HG03558 (cell line): Measurements from ENCODE around the gene ZSWIM5.
"Not testable (repeated sequence)": the region's sequence is repeated elsewhere in the genome, so short reads cannot be mapped to it uniquely, and the experiment has no call there.

Experiments
- ATAC-seq: cut with Tn5 transposase; IDR thresholded peaks from one replicate; pipeline ENCODE4 v1.9.1; 2021; ENCODE audit warnings: moderate number of reproducible peaks; ENCODE audit not compliant: unreplicated experiment; ENCODE audit errors: extremely low read depth

Gene ZSWIM5

GRCh38 chr1:45205011-45205909 lies 1.1 kb downstream of the ZSWIM5 start:
- ATAC-seq = no peak

- no peak for ATAC-seq
Measured at GRCh38 chr1:45200906-45201500, 5.4 kb downstream of the ZSWIM5 start.

GRCh38 chr1:45200435-45200834 lies 6.0 kb downstream of the ZSWIM5 start:
- ATAC-seq = no peak

- no peak for ATAC-seq
Measured at GRCh38 chr1:45198185-45198584, 8.2 kb downstream of the ZSWIM5 start.

GRCh38 chr1:45196863-45197262 lies 9.5 kb downstream of the ZSWIM5 start:
- no peak for ATAC-seq

GRCh38 chr1:45191418-45191783 lies 15.0 kb downstream of the ZSWIM5 start:
- ATAC-seq = no peak

- no peak for ATAC-seq
Measured at GRCh38 chr1:45187725-45188124, 18.7 kb downstream of the ZSWIM5 start.

- ATAC-seq = not testable (repeated sequence)
Measured at GRCh38 chr1:45179918-45180519, 26.4 kb downstream of the ZSWIM5 start.

- ATAC-seq = no peak
Measured at GRCh38 chr1:45177452-45177851, 29.0 kb downstream of the ZSWIM5 start.

GRCh38 chr1:45172764-45173163 lies 33.6 kb downstream of the ZSWIM5 start:
- ATAC-seq = no peak

- ATAC-seq = no peak
Measured at GRCh38 chr1:45172005-45172404, 34.4 kb downstream of the ZSWIM5 start.

GRCh38 chr1:45171575-45171974 lies 34.8 kb downstream of the ZSWIM5 start:
- ATAC-seq = no peak

- no peak for ATAC-seq
Measured at GRCh38 chr1:45170151-45170742, 36.2 kb downstream of the ZSWIM5 start.

- ATAC-seq = not testable (repeated sequence)
Measured at GRCh38 chr1:45167947-45168346, 38.5 kb downstream of the ZSWIM5 start.

GRCh38 chr1:45164307-45164706 lies 42.1 kb downstream of the ZSWIM5 start:
- ATAC-seq = not testable (repeated sequence)

GRCh38 chr1:45163111-45163510 lies 43.3 kb downstream of the ZSWIM5 start:
- not testable (repeated sequence) for ATAC-seq

GRCh38 chr1:45162041-45163035 lies 44.1 kb downstream of the ZSWIM5 start:
- not testable (repeated sequence) for ATAC-seq

- ATAC-seq = no peak
Measured at GRCh38 chr1:45155957-45156356, 50.4 kb downstream of the ZSWIM5 start.

- ATAC-seq = no peak
Measured at GRCh38 chr1:45155423-45155822, 51.0 kb downstream of the ZSWIM5 start.

- no peak for ATAC-seq
Measured at GRCh38 chr1:45152126-45152525, 54.3 kb downstream of the ZSWIM5 start.
